ENCODE data around the gene EEF1AKMT3.
A peak's percentile ranks its signal among the peaks of the same experiment; 100 is the strongest.

EEF1AKMT3 gene

DNA sequence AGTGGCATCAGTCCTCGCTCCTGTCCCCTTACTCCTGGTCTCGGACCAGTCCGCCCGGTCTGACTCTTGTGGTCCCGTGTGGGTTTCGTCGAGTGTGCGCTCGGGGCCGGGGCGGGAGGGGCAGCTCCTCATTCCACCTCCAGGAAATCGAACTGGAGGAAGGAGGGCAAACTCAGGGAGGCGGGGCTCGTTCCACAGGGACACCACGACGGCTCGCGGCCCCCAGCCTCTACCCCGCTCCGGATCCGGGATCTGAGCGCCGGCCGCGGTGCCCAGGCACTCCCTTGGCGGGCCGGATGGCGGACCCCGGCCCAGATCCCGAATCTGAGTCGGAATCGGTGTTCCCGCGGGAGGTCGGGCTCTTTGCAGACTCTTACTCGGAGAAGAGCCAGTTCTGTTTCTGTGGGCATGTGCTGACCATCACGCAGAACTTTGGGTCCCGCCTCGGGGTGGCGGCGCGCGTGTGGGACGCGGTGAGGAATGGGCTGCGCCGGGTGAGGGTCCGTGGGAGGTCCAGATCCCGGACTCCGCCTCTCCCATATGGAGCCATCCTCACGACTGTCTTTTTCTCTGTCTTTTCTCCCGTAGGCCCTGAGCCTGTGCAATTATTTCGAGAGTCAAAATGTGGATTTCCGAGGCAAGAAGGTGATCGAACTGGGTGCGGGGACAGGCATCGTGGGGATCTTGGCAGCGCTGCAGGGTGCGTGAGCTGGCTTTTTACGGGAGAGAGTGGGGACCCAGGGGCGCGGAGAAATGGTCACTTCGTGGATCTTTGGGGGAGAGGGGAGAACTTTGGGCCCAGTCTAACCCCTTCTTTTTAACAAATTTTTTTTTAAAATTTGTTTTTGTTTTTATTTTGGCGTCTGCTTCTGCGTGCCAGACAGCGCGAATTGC lies at the start of gene EEF1AKMT3:
Gene EEF1AKMT3, plus strand, starts transcription at position 186 of the 894 bp plus-strand sequence. Its CDS starts 111 bp downstream, at position 297.
- no peak for DNase-seq (ENCODE audit: low read depth)
- TF ChIP-seq, protein P1, sequence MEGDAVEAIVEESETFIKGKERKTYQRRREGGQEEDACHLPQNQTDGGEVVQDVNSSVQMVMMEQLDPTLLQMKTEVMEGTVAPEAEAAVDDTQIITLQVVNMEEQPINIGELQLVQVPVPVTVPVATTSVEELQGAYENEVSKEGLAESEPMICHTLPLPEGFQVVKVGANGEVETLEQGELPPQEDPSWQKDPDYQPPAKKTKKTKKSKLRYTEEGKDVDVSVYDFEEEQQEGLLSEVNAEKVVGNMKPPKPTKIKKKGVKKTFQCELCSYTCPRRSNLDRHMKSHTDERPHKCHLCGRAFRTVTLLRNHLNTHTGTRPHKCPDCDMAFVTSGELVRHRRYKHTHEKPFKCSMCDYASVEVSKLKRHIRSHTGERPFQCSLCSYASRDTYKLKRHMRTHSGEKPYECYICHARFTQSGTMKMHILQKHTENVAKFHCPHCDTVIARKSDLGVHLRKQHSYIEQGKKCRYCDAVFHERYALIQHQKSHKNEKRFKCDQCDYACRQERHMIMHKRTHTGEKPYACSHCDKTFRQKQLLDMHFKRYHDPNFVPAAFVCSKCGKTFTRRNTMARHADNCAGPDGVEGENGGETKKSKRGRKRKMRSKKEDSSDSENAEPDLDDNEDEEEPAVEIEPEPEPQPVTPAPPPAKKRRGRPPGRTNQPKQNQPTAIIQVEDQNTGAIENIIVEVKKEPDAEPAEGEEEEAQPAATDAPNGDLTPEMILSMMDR (IDR thresholded peaks at IDR 0.05; ENCODE audit: low read depth, low read length, missing control alignments), result no peak
- H3K4me3 ChIP-seq (ENCODE audit: low read depth, low read length), result peak within 1 kb of the TSS; percentile 90
- in situ Hi-C loops (cut with HindIII; ENCODE audit: low sequenced_read_pairs), result no loop called here

DNA sequence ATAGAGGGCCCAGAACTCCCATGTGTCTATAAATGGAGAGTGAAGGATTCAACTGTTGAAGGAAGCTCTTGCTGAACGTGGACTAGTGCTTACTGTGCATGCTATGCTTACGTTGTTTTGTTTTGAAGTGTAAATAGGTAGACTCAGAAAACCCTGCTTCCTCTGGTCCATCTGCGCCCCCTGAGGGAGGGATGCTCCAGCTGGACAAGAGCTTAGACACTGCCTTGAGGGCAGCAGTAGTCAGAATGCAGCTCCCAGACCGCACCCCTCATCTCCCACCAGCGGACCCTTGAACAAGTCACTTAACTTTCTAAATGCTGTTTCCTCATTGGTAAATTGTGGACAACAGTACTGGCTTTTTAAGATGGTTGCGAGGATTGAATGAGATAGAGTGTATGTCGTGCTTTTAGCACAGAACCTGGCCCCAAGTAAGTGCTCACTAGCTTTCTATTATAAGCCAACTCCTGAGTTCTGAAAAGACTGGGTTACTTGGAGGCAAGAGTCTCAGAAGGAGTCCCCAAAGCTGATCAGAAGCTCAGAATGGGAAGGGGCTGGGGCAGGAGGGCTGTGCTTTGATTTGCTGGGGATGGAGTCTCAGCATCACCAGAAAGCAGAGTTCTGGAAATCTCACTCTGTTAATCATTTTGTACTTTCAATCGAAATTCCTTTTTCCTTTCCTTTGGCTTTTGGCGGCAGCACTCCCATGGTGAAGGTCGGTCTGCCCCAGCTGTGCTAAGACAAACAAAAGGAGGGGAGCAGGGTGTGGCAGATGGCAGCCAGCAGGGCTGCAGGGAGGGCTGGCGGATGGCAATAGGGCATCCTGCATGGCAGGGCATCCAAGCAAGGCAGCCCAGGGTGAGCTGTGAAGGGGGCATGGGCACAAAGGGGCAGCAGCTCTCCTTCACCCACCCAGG lies 49.4 kb upstream of the EEF1AKMT3 start:
- in situ Hi-C loops (cut with HindIII; ENCODE audit: low sequenced_read_pairs), result no loop called here
- H3K4me3 ChIP-seq (ENCODE audit: low read depth, low read length), result no peak overlapping the region
- DNase-seq (ENCODE audit: low read depth), result no peak
- TF ChIP-seq, protein P1 (IDR thresholded peaks at IDR 0.05; ENCODE audit: low read depth, low read length, missing control alignments), result no peak

GRCh38 chr12:57723630-57723962 lies 48.8 kb upstream of the EEF1AKMT3 start:
- DNase-seq (ENCODE audit: low read depth), result no peak
- TF ChIP-seq, protein P1 (IDR thresholded peaks at IDR 0.05; ENCODE audit: low read depth, low read length, missing control alignments), result no peak
- H3K4me3 ChIP-seq (ENCODE audit: low read depth, low read length), result no peak overlapping the region
- in situ Hi-C loops (cut with HindIII; ENCODE audit: low sequenced_read_pairs), result no loop called here

- in situ Hi-C loops (cut with HindIII; ENCODE audit: low sequenced_read_pairs), result no loop called here
- no peak overlapping the region for H3K4me3 ChIP-seq (ENCODE audit: low read depth, low read length)
- no peak for DNase-seq (ENCODE audit: low read depth)
- TF ChIP-seq, protein P1 (IDR thresholded peaks at IDR 0.05; ENCODE audit: low read depth, low read length, missing control alignments), result no peak
Measured at GRCh38 chr12:57724003-57724935, 48.1 kb upstream of the EEF1AKMT3 start.

- H3K4me3 ChIP-seq (ENCODE audit: low read depth, low read length), result no peak overlapping the region
- in situ Hi-C loops (cut with HindIII; ENCODE audit: low sequenced_read_pairs), result no loop called here
- no peak for DNase-seq (ENCODE audit: low read depth)
- TF ChIP-seq, protein P1 (IDR thresholded peaks at IDR 0.05; ENCODE audit: low read depth, low read length, missing control alignments), result no peak
Measured at GRCh38 chr12:57724936-57725740, 47.3 kb upstream of the EEF1AKMT3 start.
